ENCODE data around the gene TIMM10B.

TIMM10B gene

DNA sequence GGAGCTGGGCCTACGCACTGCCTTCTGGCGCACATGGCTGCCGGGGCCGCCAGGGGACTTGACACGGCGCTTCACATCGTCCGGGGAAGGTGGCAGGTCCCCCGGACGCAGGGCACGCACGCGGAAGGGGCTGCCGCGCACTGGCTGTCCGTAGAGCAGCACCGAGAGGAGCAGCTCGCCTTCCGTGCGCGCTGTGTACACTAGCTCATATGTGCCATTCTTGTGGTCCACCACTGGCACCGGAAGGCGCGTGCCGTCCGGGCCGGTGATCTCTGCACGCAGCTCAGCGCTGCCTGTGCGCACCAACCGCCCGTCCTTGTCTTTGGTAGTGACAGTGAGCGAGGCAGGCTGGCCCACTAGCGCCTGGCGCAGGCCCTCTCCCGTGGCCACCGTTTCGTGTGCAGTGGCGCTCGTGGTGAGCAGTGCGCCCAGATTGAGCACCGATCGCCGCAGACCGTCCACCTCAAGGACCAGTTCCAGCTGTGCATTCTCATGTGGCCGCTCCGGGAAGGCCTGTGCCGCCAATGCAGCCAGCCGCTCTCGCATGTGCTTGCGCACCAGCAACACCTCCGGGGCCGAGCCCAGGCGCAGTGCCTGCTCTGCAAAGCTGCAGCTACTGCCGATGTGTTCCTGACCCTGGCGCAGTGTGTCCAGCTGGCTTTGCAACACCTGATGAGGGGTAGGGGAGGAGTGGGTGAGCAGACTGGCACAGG, 24.8 kb upstream of the TIMM10B start:
- no peak for TF ChIP-seq EZH2phosphoT487 (IDR thresholded peaks at IDR 0.05; ENCODE audit: borderline replicate concordance, low read length)
- TF ChIP-seq, protein P1, sequence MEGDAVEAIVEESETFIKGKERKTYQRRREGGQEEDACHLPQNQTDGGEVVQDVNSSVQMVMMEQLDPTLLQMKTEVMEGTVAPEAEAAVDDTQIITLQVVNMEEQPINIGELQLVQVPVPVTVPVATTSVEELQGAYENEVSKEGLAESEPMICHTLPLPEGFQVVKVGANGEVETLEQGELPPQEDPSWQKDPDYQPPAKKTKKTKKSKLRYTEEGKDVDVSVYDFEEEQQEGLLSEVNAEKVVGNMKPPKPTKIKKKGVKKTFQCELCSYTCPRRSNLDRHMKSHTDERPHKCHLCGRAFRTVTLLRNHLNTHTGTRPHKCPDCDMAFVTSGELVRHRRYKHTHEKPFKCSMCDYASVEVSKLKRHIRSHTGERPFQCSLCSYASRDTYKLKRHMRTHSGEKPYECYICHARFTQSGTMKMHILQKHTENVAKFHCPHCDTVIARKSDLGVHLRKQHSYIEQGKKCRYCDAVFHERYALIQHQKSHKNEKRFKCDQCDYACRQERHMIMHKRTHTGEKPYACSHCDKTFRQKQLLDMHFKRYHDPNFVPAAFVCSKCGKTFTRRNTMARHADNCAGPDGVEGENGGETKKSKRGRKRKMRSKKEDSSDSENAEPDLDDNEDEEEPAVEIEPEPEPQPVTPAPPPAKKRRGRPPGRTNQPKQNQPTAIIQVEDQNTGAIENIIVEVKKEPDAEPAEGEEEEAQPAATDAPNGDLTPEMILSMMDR (IDR thresholded peaks at IDR 0.05; ENCODE audit: low read depth, low read length, poor library complexity, severe bottlenecking), result no peak
- Histone ChIP-seq H3K27me3 (ENCODE audit: control insufficient read depth, low read length) (no peaks in the 10 kb centered on the region), H3K27ac (ENCODE audit: low read depth, low read length) (no peak overlapping the region), H3K9me2 (replicated peaks; ENCODE audit: control insufficient read depth, low read length) (no peaks in the 10 kb centered on the region), H3K4me2 (ENCODE audit: low read length) (no peak overlapping the region), H3K4me1 (ENCODE audit: control insufficient read depth, low read length) (no peaks in the 10 kb centered on the region), H3K9me3 (ENCODE audit: control insufficient read depth, insufficient read depth, low read length) (no peaks in the 10 kb centered on the region), H3K36me3 (ENCODE audit: control insufficient read depth, low read length) (no peaks in the 10 kb centered on the region), H4K20me1 (ENCODE audit: control insufficient read depth, insufficient read depth, low read depth, low read length) (no peaks in the 10 kb centered on the region; the same call in 1 of the 2 replicates), H3F3A (ENCODE audit: control insufficient read depth, insufficient read depth) (no peaks in the 10 kb centered on the region), H3K79me2 (ENCODE audit: control insufficient read depth, low read length) (no peaks in the 10 kb centered on the region), H3K4me3 (ENCODE audit: low read length) (no peak overlapping the region)

DNA sequence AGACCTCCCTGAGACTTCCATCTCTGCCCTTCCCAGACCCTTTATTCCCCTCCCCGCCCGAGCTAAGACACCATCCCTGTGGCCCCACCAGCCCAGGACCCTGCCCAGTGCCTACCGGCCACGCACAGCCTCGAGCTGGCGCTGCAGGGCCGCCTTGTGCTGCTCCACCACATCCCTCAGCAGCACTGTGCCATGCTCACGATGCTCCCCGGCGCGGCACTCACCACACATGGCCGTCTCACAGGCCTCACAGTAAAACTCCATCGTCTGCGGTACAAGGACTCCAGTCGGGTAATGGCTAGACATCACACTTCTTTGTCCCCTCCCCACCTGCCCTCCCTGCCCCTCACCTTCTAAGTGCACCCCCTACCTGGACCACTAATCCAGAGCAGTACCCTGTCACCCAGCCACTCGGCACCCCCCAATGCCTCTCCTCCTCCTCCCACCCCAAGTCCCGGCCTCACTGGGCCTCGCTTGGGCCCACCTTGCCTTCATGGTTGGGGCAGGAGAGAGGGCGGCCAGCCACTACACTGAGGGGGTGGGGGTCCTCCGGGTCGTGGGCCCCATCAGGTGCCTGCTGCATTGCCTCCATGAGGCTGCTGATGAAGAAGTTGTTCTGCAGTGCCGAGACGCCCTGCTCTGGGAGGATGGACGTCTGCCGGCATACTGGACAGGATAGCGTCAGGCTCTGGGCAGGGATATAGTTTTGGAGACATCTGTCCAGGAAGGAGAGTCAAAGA, 23.6 kb upstream of the TIMM10B start:
- Histone ChIP-seq H3K4me2 (ENCODE audit: low read length) (no peak overlapping the region), H3K27me3 (ENCODE audit: control insufficient read depth, low read length) (no peaks in the 10 kb centered on the region), H3K9me2 (replicated peaks; ENCODE audit: control insufficient read depth, low read length) (no peaks in the 10 kb centered on the region), H4K20me1 (ENCODE audit: control insufficient read depth, insufficient read depth, low read depth, low read length) (no peaks in the 10 kb centered on the region; the same call in 1 of the 2 replicates), H3K4me1 (ENCODE audit: control insufficient read depth, low read length) (no peaks in the 10 kb centered on the region), H3K79me2 (ENCODE audit: control insufficient read depth, low read length) (no peaks in the 10 kb centered on the region), H3K36me3 (ENCODE audit: control insufficient read depth, low read length) (no peaks in the 10 kb centered on the region), H3F3A (ENCODE audit: control insufficient read depth, insufficient read depth) (no peaks in the 10 kb centered on the region), H3K4me3 (ENCODE audit: low read length) (no peak overlapping the region), H3K9me3 (ENCODE audit: control insufficient read depth, insufficient read depth, low read length) (no peaks in the 10 kb centered on the region), H3K27ac (ENCODE audit: low read depth, low read length) (no peak overlapping the region)
- TF ChIP-seq EZH2phosphoT487 (IDR thresholded peaks at IDR 0.05; ENCODE audit: borderline replicate concordance, low read length), result no peak
- TF ChIP-seq, protein P1 (IDR thresholded peaks at IDR 0.05; ENCODE audit: low read depth, low read length, poor library complexity, severe bottlenecking), result no peak

- H3K79me2 ChIP-seq (ENCODE audit: control insufficient read depth, low read length), result no peaks in the 10 kb centered on the region
- TF ChIP-seq, protein P1 (IDR thresholded peaks at IDR 0.05; ENCODE audit: low read depth, low read length, poor library complexity, severe bottlenecking), result no peak
- no peak for TF ChIP-seq EZH2phosphoT487 (IDR thresholded peaks at IDR 0.05; ENCODE audit: borderline replicate concordance, low read length)
- H3K9me3 ChIP-seq (ENCODE audit: control insufficient read depth, insufficient read depth, low read length), result no peaks in the 10 kb centered on the region
- no peak overlapping the region for H3K4me2 ChIP-seq (ENCODE audit: low read length)
- H3K4me3 ChIP-seq (ENCODE audit: low read length), result no peak overlapping the region
- no peaks in the 10 kb centered on the region for H3K27me3 ChIP-seq (ENCODE audit: control insufficient read depth, low read length)
- H3F3A ChIP-seq (ENCODE audit: control insufficient read depth, insufficient read depth), result no peaks in the 10 kb centered on the region
- H3K4me1 ChIP-seq (ENCODE audit: control insufficient read depth, low read length), result no peaks in the 10 kb centered on the region
- no peaks in the 10 kb centered on the region for H3K36me3 ChIP-seq (ENCODE audit: control insufficient read depth, low read length)
- H3K9me2 ChIP-seq (replicated peaks; ENCODE audit: control insufficient read depth, low read length), result no peaks in the 10 kb centered on the region
- H3K27ac ChIP-seq (ENCODE audit: low read depth, low read length), result no peak overlapping the region
- no peaks in the 10 kb centered on the region; the same call in 1 of the 2 replicates for H4K20me1 ChIP-seq (ENCODE audit: control insufficient read depth, insufficient read depth, low read depth, low read length)
These were observed 22.8 kb upstream of the TIMM10B start for GRCh38 chr11:6458352-6459098.
